Measurements from ENCODE around the gene DMRTC2. TPM values are rescaled to one million over a fixed set of nuclear protein-coding genes. Genes with fewer than 3 reads are reported as not detected.

The DMRTC2 gene
- total and polyA plus RNA-seq, 8 donors, result not detected

DNA sequence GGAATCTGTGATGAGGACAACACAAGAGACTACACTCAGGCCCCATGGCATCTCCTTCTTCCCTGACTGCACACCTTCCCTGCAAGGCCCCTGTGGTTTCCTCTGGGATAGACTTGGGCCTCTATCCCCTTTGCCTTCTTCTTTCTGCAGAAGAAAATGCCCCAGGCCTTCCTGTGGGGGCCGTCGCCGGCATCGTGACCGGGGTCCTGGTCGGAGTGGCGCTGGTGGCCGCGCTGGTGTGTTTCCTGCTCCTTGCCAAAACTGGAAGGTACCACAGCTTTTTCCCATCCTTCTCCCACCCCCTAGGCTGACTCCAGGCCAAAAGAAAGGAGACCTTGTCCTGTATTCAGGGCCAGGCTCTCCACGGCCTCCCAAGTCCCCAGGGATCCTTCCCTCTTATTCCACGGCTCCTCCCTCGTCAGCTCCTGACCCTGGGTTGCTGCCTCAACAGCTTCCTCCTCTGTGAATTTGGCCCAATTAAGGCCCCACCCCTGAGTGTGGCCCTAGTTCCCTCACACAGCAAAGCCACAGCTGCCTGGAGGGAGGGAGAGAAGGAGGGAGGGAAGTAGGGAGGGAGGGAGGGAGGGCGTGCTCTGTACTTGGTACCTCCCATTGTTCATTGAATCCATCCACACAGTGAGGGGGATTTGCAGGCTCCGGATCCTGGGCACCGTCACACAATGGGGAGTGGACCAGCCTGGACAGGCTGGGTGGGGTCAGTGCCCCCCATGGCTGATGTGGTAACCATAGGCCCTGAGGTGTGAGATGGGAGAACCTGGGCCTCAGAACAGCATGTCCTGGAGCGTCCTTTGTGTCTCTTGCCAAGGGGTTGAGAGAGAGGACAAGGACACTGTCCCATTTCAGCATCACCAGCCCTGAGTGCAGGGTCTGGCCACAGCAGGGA is 35.9 kb upstream of the DMRTC2 start:
- peak in 1 of 2 donors; percentile 29 for DNase-seq
- Histone ChIP-seq H3K27ac (peak overlapping the region in 2 of 5 donors; percentile 71 to 75), H3K9me3 (no peaks in the 10 kb centered on the region), H3K4me1 (no peaks in the 10 kb centered on the region), H3K4me3 (no peak overlapping the region), H3K27me3 (peaks cover 0 to 35% (median 6%) of the 10 kb centered on the region in 3 donors), H3K36me3 (no peaks in the 10 kb centered on the region)
- TF ChIP-seq POLR2AphosphoS5 (IDR thresholded peaks at IDR 0.05) (no peak), CTCF (IDR thresholded peaks at IDR 0.05) (no peak), POLR2A (IDR thresholded peaks at IDR 0.05) (no peak), EP300 (IDR thresholded peaks at IDR 0.05) (no peak)
- 60 to 73% (median 68%) methylated on average over 16 of the region's 16 CpGs for WGBS, 5 donors
- intact Hi-C loops (cut with DNase I; ENCODE audit: low total_unique reads), result no loop called here

- H3K27ac ChIP-seq, result peak overlapping the region in 3 of 5 donors; percentile 29 to 75 (median 71)
- DNase-seq, result no peak
- 30 to 67% (median 43%) methylated on average over 2 to 4 of the region's 4 CpGs for WGBS, 5 donors
Observed at GRCh38 chr19:41810301-41810700, 34.5 kb upstream of the DMRTC2 start.

GRCh38 chr19:41811036-41811435 is 33.8 kb upstream of the DMRTC2 start:
- peak overlapping the region in 3 of 5 donors; percentile 29 to 75 (median 71) for H3K27ac ChIP-seq
- 42 to 65% (median 61%) methylated on average over 2 to 3 of the region's 3 CpGs for WGBS, 5 donors
- TF ChIP-seq CTCF (IDR thresholded peaks at IDR 0.05), result no peak
- no peak for TF ChIP-seq POLR2A (IDR thresholded peaks at IDR 0.05)
- no peak for TF ChIP-seq POLR2AphosphoS5 (IDR thresholded peaks at IDR 0.05)
- no peak for TF ChIP-seq EP300 (IDR thresholded peaks at IDR 0.05)
- no peaks in the 10 kb centered on the region for H3K4me1 ChIP-seq
- H3K36me3 ChIP-seq, result no peaks in the 10 kb centered on the region
- no peak overlapping the region for H3K4me3 ChIP-seq
- peak in 1 of 2 donors; percentile 23 for DNase-seq
- intact Hi-C loops (cut with DNase I; ENCODE audit: low total_unique reads), result no loop called here
- H3K27me3 ChIP-seq, result peaks cover 0 to 30% (median 6%) of the 10 kb centered on the region in 3 donors
- no peaks in the 10 kb centered on the region for H3K9me3 ChIP-seq

More at GRCh38 chr19:41810301-41810700, 34.5 kb upstream of the DMRTC2 start:
- Histone ChIP-seq H3K36me3 (no peaks in the 10 kb centered on the region), H3K27me3 (peaks cover 0 to 30% (median 6%) of the 10 kb centered on the region in 3 donors), H3K4me1 (no peaks in the 10 kb centered on the region), H3K9me3 (no peaks in the 10 kb centered on the region), H3K4me3 (no peak overlapping the region)
- intact Hi-C loops (cut with DNase I; ENCODE audit: low total_unique reads), result no loop called here
- TF ChIP-seq POLR2AphosphoS5 (IDR thresholded peaks at IDR 0.05) (no peak), EP300 (IDR thresholded peaks at IDR 0.05) (no peak), CTCF (IDR thresholded peaks at IDR 0.05) (no peak)

GRCh38 chr19:41811981-41812380 is 32.9 kb upstream of the DMRTC2 start:
- peak in 1 of 2 donors; percentile 5 for DNase-seq
- Histone ChIP-seq H3K9me3 (no peaks in the 10 kb centered on the region), H3K27me3 (peaks cover 0 to 25% (median 6%) of the 10 kb centered on the region in 3 donors), H3K4me1 (no peaks in the 10 kb centered on the region), H3K27ac (peak overlapping the region in 1 of 5 donors; percentile 71), H3K4me3 (no peak overlapping the region), H3K36me3 (no peaks in the 10 kb centered on the region)
- no peak for TF ChIP-seq POLR2A (IDR thresholded peaks at IDR 0.05)
- TF ChIP-seq POLR2AphosphoS5 (IDR thresholded peaks at IDR 0.05), result no peak
- TF ChIP-seq EP300 (IDR thresholded peaks at IDR 0.05), result no peak
- no peak for TF ChIP-seq CTCF (IDR thresholded peaks at IDR 0.05)
- intact Hi-C loops (cut with DNase I; ENCODE audit: low total_unique reads), result no loop called here
- 61 to 68% (median 67%) methylated on average over 3 of the region's 3 CpGs for WGBS, 5 donors
